H1 (cell line): ENCODE measurements around the gene PLIN4.

Source experiments
- BACH1 ChIP-seq: IDR thresholded peaks from 2 replicates; pipeline ENCODE4 v1.6.1; 2012; ENCODE audit warnings: low read length, improper control_type of control experiment
- HDAC2 ChIP-seq, 2 experiments: fragments of 300-600 bp in 1 of 2; sonication (generic) in 1 of 2; IDR thresholded peaks; 2 replicates each; pipeline ENCODE4 v1.6.1; 2011 to 2012; ENCODE audit warnings: low read depth in 2 of 2, low read length in 2 of 2, mild to moderate bottlenecking in 2 of 2, moderate library complexity in 2 of 2, borderline replicate concordance in 1 of 2, inconsistent platforms in 1 of 2
- KDM1A ChIP-seq: fragments of 200-600, 300-600 bp; sonication (generic); IDR thresholded peaks from 2 replicates; pipeline ENCODE4 v1.7.1; 2016; ENCODE audit warnings: mild to moderate bottlenecking, low read length, borderline replicate concordance
- POLR2A ChIP-seq, 2 experiments: IDR thresholded peaks; 1 replicate in 1 of 2; 2 replicates in 1 of 2; pipeline ENCODE4 v1.6.1; 2011; ENCODE audit warnings: low read depth in 2 of 2, low read length in 2 of 2, mild to moderate bottlenecking in 2 of 2; ENCODE audit errors: control extremely low read depth in 1 of 2
- POLR2AphosphoS5 ChIP-seq: IDR thresholded peaks from 2 replicates; pipeline ENCODE4 v1.6.1; 2011; ENCODE audit warnings: low read depth, low read length
- RAD21 ChIP-seq, 2 experiments: IDR thresholded peaks in 1 of 2; conservative IDR thresholded peaks in 1 of 2; 2 replicates each; pipeline ENCODE4 v1.6.1; 2011; ENCODE audit warnings: low read depth in 2 of 2, low read length in 2 of 2, improper control_type of control experiment in 1 of 2, inconsistent platforms in 1 of 2, mild to moderate bottlenecking in 1 of 2, moderate library complexity in 1 of 2
- SP2 ChIP-seq: IDR thresholded peaks from 2 replicates; pipeline ENCODE4 v1.6.1; 2012; ENCODE audit warnings: mild to moderate bottlenecking, low read length, inconsistent platforms
- SUZ12 ChIP-seq: fragments of 200-600 bp; sonication (generic); IDR thresholded peaks from 2 replicates; pipeline ENCODE4 v1.6.1; 2012; ENCODE audit warnings: mild to moderate bottlenecking, inconsistent platforms, low read length, moderate library complexity, mixed read lengths
- TAF7 ChIP-seq: optimal IDR thresholded peaks from 2 replicates; pipeline ENCODE3; 2011; ENCODE audit warnings: low read depth, mild to moderate bottlenecking, inconsistent platforms, low read length, moderate library complexity, borderline replicate concordance
- YY1 ChIP-seq: IDR thresholded peaks from 2 replicates; pipeline ENCODE4 v1.6.1; 2011; ENCODE audit warnings: low read depth, mild to moderate bottlenecking, low read length
- ZNF274 ChIP-seq: IDR thresholded peaks from 2 replicates; pipeline ENCODE4 v1.7.0; 2012; ENCODE audit warnings: low read length, borderline replicate concordance; ENCODE audit errors: extremely low read depth
- TF ChIP-seq, protein P1 (sequence below), 3 experiments: IDR thresholded peaks; 1 replicate in 2 of 3; 2 replicates in 1 of 3; pipeline versions ENCODE4 v1.5.1 to v1.6.1; 2011; ENCODE audit warnings: low read length in 3 of 3, mild to moderate bottlenecking in 3 of 3, inconsistent platforms in 2 of 3, low read depth in 1 of 3, moderate library complexity in 1 of 3; ENCODE audit not compliant: insufficient read depth in 1 of 3; ENCODE audit errors: control extremely low read depth in 1 of 3
- TF ChIP-seq, protein P2 (sequence below): IDR thresholded peaks from 2 replicates; pipeline ENCODE4 v1.6.1; 2011; ENCODE audit warnings: low read length, improper control_type of control experiment
- TF ChIP-seq, protein P3 (sequence below): IDR thresholded peaks from 2 replicates; pipeline ENCODE4 v1.6.1; 2012; ENCODE audit warnings: inconsistent platforms

DNA sequence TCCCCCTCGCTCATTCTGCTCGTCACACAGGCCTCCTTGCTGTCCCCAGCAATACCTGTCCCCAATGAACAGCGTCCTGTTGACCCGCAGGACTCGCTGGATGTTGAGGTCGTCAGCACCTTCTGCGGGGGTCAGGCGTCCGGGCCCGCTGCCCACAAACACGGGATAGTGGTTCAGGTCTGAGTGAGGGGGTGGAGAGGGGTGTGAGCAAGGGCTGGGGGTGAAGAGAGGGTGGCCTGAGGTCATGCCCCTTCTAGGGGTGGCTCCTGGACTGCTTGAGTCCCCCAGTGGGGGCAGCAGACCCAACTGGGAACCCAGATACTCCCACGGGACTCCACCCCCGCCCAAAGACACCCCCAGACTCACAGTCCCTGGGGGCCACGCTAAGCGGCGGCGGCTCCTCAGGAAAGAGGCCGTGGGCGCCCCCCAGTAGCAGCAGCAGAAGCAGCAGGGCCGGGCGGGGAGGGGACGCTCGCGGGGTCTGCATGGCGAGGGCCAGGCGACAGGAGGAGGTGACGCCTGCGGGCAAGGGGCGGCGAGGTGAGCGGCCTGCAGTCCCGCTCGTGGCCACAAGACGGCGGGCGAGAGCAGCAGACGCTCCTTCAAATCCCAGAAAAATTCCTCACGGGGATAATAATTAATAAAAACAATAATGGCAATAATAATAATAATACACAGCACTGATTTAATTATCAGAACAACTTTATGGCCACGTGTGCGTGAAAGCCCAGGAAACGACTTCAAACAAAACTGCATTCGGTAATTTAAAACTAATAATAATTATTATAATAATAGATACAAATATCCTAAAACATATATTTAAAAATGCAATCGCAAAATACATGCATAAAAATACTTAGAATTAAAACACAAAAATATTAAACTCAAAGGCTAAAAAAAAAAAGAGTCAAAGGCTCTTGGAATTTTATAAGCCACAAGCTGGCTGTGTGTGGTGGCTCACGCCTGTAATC is 40.0 kb upstream of the PLIN4 start:
- TF ChIP-seq, protein P1, sequence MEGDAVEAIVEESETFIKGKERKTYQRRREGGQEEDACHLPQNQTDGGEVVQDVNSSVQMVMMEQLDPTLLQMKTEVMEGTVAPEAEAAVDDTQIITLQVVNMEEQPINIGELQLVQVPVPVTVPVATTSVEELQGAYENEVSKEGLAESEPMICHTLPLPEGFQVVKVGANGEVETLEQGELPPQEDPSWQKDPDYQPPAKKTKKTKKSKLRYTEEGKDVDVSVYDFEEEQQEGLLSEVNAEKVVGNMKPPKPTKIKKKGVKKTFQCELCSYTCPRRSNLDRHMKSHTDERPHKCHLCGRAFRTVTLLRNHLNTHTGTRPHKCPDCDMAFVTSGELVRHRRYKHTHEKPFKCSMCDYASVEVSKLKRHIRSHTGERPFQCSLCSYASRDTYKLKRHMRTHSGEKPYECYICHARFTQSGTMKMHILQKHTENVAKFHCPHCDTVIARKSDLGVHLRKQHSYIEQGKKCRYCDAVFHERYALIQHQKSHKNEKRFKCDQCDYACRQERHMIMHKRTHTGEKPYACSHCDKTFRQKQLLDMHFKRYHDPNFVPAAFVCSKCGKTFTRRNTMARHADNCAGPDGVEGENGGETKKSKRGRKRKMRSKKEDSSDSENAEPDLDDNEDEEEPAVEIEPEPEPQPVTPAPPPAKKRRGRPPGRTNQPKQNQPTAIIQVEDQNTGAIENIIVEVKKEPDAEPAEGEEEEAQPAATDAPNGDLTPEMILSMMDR (IDR thresholded peaks at IDR 0.05; ENCODE audit: control extremely low read depth in 1 of 3, insufficient read depth in 1 of 3, low read depth in 1 of 3, low read length in 3 of 3): peak; percentile 82 to 94 (median 85)
- TF ChIP-seq, protein P2, sequence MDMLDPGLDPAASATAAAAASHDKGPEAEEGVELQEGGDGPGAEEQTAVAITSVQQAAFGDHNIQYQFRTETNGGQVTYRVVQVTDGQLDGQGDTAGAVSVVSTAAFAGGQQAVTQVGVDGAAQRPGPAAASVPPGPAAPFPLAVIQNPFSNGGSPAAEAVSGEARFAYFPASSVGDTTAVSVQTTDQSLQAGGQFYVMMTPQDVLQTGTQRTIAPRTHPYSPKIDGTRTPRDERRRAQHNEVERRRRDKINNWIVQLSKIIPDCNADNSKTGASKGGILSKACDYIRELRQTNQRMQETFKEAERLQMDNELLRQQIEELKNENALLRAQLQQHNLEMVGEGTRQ: no peak
- TF ChIP-seq POLR2A (IDR thresholded peaks at IDR 0.05; ENCODE audit: control extremely low read depth in 1 of 2, low read depth in 2 of 2, low read length in 2 of 2) (no peak), ZNF274 (no peak), HDAC2 (IDR thresholded peaks at IDR 0.05; ENCODE audit: borderline replicate concordance in 1 of 2, low read depth in 2 of 2, low read length in 2 of 2) (0 out of 4 replicates have a peak, but pooled peaks of 1 of the 2 experiments have one; percentile 31), RAD21 (IDR thresholded peaks at IDR 0.05 in 1 of 2, conservative IDR thresholded peaks at IDR 0.05 in 1 of 2; ENCODE audit: low read depth in 2 of 2, low read length in 2 of 2) (peak; percentile 48 to 58), SP2 (no peak), TAF7 (no peak), BACH1 (no peak), YY1 (no peak), KDM1A (no peak; the same call in 1 of the 2 replicates), SUZ12 (no peak), POLR2AphosphoS5 (no peak)
- TF ChIP-seq, protein P3, sequence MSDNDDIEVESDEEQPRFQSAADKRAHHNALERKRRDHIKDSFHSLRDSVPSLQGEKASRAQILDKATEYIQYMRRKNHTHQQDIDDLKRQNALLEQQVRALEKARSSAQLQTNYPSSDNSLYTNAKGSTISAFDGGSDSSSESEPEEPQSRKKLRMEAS: no peak
